Osteoblast (primary cell): Measurements from ENCODE around the gene ZNF385C. TPM values are rescaled to one million over a fixed set of nuclear protein-coding genes. Genes with fewer than 3 reads are reported as not detected.

Experiments
- DNase-seq: peaks from one replicate; pipeline ENCODE4 v3.0.0; 2011; ENCODE audit warnings: low spot score, mixed read lengths; ENCODE audit not compliant: insufficient read length; ENCODE audit errors: missing footprints
- H2AFZ ChIP-seq: 2 replicates; pipeline ENCODE4 v1.6.0; 2011; ENCODE audit warnings: mild to moderate bottlenecking, low read length
- H3K27ac ChIP-seq: 2 replicates; pipeline ENCODE4 v1.5.1; 2011; ENCODE audit warnings: mild to moderate bottlenecking, low read depth, low read length, moderate library complexity
- H3K27me3 ChIP-seq: 2 replicates; pipeline ENCODE4 v1.6.0; 2012; ENCODE audit warnings: mild to moderate bottlenecking, control low read depth, inconsistent platforms, low read length, moderate library complexity; ENCODE audit not compliant: insufficient read depth
- H3K36me3 ChIP-seq: 2 replicates; pipeline ENCODE4 v1.5.1; 2011; ENCODE audit warnings: mild to moderate bottlenecking, low read length, control low read depth, moderate library complexity; ENCODE audit not compliant: insufficient read depth
- H3K4me1 ChIP-seq: 2 replicates; pipeline ENCODE4 v1.5.1; 2011; ENCODE audit warnings: mild to moderate bottlenecking, low read length, control low read depth, moderate library complexity; ENCODE audit not compliant: insufficient read depth
- H3K4me2 ChIP-seq: 2 replicates; pipeline ENCODE4 v1.6.0; 2011; ENCODE audit warnings: mild to moderate bottlenecking, low read length; ENCODE audit not compliant: insufficient read depth
- H3K4me3 ChIP-seq: fragments of 200-600 bp; sonication (generic); 3 replicates; pipeline ENCODE4 v1.5.1; 2012; ENCODE audit warnings: mild to moderate bottlenecking, low read length, inconsistent platforms; ENCODE audit not compliant: insufficient read depth
- H3K79me2 ChIP-seq: 2 replicates; pipeline ENCODE4 v1.6.0; 2012; ENCODE audit warnings: mild to moderate bottlenecking, low read length, control low read depth, inconsistent platforms; ENCODE audit not compliant: insufficient read depth
- H3K9me3 ChIP-seq: 2 replicates; pipeline ENCODE4 v1.5.1; 2011; ENCODE audit warnings: low read depth, low read length, control low read depth
- H4K20me1 ChIP-seq: 2 replicates; pipeline ENCODE4 v1.6.0; 2012; ENCODE audit warnings: mild to moderate bottlenecking, low read length, control low read depth; ENCODE audit not compliant: insufficient read depth
- CTCF ChIP-seq: IDR thresholded peaks from 2 replicates; pipeline ENCODE4 v1.5.1; 2011; ENCODE audit warnings: mild to moderate bottlenecking, low read depth, low read length, moderate library complexity; ENCODE audit errors: extremely low read depth
- total RNA-seq: library from RNA; depleted of rRNA; stranded (reverse); fragments of >200 nt; gene quantifications from 2 replicates; pipeline ENCODE4 v1.2.3, GENCODE V29; 2012

Gene ZNF385C
- total RNA-seq, 1 donor, result not detected

GRCh38 chr17:42087042-42087701 lies 11.1 kb downstream of the ZNF385C start:
- no peak overlapping the region for H3K4me2 ChIP-seq
- H3K36me3 ChIP-seq, result no peaks in the 10 kb centered on the region
- peaks cover 38% of the 10 kb centered on the region for H3K27me3 ChIP-seq
- H3K4me1 ChIP-seq, result no peaks in the 10 kb centered on the region
- TF ChIP-seq CTCF, result no peak
- H3K9me3 ChIP-seq, result no peaks in the 10 kb centered on the region
- H3K4me3 ChIP-seq, result no peak overlapping the region
- no peaks in the 10 kb centered on the region for H3K79me2 ChIP-seq
- no peak overlapping the region for H3K27ac ChIP-seq
- DNase-seq, result peak; percentile 6
- H2AFZ ChIP-seq, result no peak overlapping the region
- H4K20me1 ChIP-seq, result no peaks in the 10 kb centered on the region

GRCh38 chr17:42081516-42082129 lies 16.6 kb downstream of the ZNF385C start:
- Histone ChIP-seq H4K20me1 (no peaks in the 10 kb centered on the region), H3K79me2 (no peaks in the 10 kb centered on the region), H3K36me3 (no peaks in the 10 kb centered on the region), H3K4me3 (no peak overlapping the region), H3K27me3 (no peaks in the 10 kb centered on the region), H3K9me3 (no peaks in the 10 kb centered on the region), H3K27ac (no peak overlapping the region), H2AFZ (no peak overlapping the region), H3K4me2 (no peak overlapping the region), H3K4me1 (no peaks in the 10 kb centered on the region)
- DNase-seq, result peak; percentile 72
- no peak for TF ChIP-seq CTCF

GRCh38 chr17:42079541-42079940 lies 18.7 kb downstream of the ZNF385C start:
- H4K20me1 ChIP-seq, result no peaks in the 10 kb centered on the region
- H3K4me3 ChIP-seq, result no peak overlapping the region
- peak; percentile 13 for DNase-seq
- no peak overlapping the region for H3K27ac ChIP-seq
- no peaks in the 10 kb centered on the region for H3K9me3 ChIP-seq
- no peaks in the 10 kb centered on the region for H3K79me2 ChIP-seq
- H2AFZ ChIP-seq, result no peak overlapping the region
- no peak overlapping the region for H3K4me2 ChIP-seq
- no peaks in the 10 kb centered on the region for H3K36me3 ChIP-seq
- no peak for TF ChIP-seq CTCF
- H3K4me1 ChIP-seq, result no peaks in the 10 kb centered on the region
- H3K27me3 ChIP-seq, result no peaks in the 10 kb centered on the region

GRCh38 chr17:42078396-42079043 lies 19.8 kb downstream of the ZNF385C start:
- no peaks in the 10 kb centered on the region for H3K36me3 ChIP-seq
- no peaks in the 10 kb centered on the region for H3K79me2 ChIP-seq

More at GRCh38 chr17:42078396-42079043, 19.8 kb downstream of the ZNF385C start:
- peak; percentile 25 for DNase-seq
- no peak overlapping the region for H3K4me2 ChIP-seq
- no peak overlapping the region for H3K4me3 ChIP-seq
- H4K20me1 ChIP-seq, result no peaks in the 10 kb centered on the region
- H3K27ac ChIP-seq, result no peak overlapping the region
- no peak for TF ChIP-seq CTCF
- no peak overlapping the region for H2AFZ ChIP-seq
- no peaks in the 10 kb centered on the region for H3K9me3 ChIP-seq
- H3K4me1 ChIP-seq, result no peaks in the 10 kb centered on the region
- H3K27me3 ChIP-seq, result peaks cover 4% of the 10 kb centered on the region
